ENCODE results near the gene SASH1.

Gene SASH1

GRCh38 chr6:148342350-148343046 is at the start of gene SASH1:
Gene SASH1, plus strand, starts transcription at chr6:148342838. Its CDS starts 230 bp downstream, at chr6:148343068.
- DNase-seq = peak; percentile 89

DNA sequence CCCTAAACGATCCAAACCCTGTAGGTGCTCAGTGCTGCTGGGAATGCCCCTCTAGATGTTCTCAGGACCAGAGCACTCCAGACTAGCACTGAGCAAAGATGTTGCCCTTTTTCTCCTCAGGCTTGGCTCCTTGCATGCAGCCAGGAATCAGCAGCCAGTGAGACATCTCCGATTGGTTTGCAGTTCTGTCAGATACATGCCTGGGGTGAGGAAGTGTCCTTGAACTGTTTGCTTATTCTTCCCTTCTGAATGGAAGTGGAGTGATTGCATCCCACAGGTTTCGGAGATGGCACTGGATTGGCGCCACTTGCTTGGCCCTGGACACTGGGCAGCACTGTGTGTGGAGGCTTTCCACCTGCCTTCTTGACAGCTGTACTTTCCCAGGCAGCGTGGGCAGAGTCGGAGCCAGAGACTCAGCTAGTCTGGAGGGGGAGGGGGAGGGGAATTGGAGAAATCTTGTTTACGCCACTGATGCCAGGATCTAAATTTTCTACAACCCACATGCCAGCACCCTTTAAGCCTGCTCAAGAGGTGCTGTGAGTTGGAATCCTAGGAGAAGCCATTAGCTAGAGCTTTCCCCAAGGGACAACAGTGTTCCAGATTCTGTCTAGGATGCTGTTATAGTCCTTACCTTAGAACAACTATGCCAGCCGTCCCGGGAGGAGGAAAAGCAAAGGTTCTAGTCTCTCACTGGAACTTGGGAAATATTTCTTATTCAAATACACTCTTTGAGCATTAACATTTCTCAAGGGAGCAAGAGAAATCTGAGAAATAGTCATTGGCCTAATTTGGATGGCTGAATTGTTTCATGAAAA is 49.2 kb upstream of the SASH1 start:
- no peak for DNase-seq

DNA sequence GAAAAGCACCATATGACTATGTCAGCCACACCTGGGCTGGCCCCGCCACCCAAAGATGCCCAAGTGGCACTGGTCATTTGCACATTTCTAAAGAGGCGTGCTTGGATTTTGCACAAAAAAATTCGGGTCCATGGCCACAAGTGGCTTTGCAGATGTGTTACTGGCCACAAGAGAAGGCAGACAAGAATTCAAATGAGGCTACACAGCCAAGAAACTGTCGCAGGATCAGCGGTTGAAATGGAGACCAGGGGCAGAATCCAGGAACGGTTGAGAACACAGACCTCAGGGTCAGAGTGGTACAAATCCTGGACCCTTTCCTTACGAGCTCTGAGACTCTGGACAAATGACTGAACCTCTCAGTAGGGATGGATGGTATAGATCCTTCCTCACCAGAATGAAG is 48.6 kb upstream of the SASH1 start:
- DNase-seq = no peak

- no peak for DNase-seq
Observed at GRCh38 chr6:148295261-148295887, 47.3 kb upstream of the SASH1 start.

DNA sequence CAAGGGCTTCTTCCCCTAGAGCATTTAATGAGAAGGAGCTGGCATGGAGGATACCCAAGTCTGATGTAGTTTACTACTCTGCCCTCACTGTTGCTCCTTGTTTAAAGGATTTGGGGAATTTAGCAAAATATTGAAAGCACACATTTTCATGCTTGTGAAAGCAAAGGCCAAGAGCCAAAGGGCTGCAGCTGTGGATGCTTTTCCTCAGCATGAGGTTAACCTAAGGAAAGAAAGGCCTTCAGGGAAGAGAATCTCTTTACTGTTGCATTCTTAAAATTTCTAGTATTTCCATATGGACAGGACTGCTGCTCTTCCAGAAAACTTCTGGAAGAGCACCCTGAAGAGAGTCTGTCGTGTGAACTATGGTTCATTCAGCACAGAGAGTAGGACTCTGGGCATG is 45.9 kb upstream of the SASH1 start:
- no peak for DNase-seq

- DNase-seq = no peak
Observed at GRCh38 chr6:148298683-148299082, 44.0 kb upstream of the SASH1 start.

DNA sequence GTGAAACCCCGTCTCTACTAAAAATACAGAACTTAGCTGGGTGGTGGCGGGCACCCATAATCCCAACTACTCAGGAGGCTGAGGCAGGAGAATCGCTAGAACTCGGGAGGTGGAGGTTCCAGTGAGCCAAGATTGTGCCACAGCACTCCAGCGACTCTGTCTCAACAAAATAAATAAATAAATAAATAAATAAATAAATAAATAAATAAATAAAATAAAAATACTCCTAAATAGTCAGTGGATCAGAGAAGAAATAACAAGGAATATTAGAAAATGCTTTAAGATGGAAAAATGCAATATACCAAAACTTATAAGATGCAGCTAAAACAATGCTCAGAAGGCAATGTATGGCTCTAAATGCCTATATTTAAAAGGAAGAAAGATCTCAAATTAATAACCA is 39.0 kb upstream of the SASH1 start:
- DNase-seq = no peak

GRCh38 chr6:148304976-148305375 is 37.7 kb upstream of the SASH1 start:
- DNase-seq = no peak

GRCh38 chr6:148306286-148306685 is 36.4 kb upstream of the SASH1 start:
- no peak for DNase-seq

GRCh38 chr6:148307405-148307804 is 35.2 kb upstream of the SASH1 start:
- DNase-seq = peak; percentile 42

DNA sequence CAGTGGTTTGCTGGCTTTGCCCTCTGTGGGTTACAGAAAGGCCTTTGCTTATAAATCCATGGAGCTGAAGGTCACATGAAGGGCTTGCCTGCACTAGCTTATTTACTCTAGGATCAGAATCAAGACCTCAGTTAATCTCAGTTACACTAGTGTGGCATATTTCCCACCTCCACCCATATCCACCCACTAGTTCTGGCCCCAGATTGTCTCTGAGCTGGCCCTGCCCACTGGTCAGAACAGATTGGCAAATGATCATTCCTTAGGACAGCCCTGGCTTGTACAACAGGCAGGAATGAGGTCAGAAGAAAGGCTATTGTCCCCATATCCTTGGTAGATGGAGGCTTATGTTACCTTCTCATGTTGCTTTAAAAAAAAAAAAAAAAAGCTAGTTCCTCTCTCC is 33.3 kb upstream of the SASH1 start:
- DNase-seq = no peak

DNA sequence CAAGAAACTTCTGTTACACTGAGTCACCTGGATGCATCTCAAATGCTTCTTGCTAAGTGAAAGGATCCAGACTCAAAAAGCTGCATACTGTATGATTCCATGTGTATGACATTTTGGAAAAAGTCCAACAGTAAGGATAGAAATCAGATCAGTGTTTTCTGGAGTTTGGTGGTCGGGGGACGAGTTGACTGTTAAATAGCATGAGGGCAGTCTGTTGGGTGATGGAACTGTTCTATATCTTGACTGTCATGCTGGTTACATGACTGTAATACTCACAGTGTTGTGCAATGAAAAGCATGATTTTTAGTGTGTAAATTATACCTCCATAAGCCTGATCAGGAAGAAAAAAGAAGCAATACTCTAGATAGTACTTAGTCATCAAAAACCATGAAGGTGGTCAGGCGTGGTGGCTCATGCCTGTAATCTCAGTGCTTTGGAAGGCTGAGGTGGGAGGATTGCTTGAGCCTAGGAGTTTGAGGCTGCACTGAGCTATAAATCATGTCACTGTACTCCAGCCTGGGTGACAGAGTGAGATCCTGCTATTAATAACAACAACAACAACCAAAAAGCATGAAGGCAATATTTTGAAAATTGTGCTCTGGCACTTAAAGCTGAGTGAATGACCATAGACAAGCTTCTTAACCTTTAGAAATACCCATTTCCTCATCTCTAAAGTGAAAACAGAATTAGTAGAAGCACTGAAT is 30.5 kb upstream of the SASH1 start:
- no peak for DNase-seq

GRCh38 chr6:148313488-148313887 is 29.1 kb upstream of the SASH1 start:
- no peak for DNase-seq

- no peak for DNase-seq
Observed at GRCh38 chr6:148316308-148316707, 26.3 kb upstream of the SASH1 start.

- DNase-seq = no peak
Observed at GRCh38 chr6:148317051-148317450, 25.6 kb upstream of the SASH1 start.

- no peak for DNase-seq
Observed at GRCh38 chr6:148317739-148318138, 24.9 kb upstream of the SASH1 start.

DNA sequence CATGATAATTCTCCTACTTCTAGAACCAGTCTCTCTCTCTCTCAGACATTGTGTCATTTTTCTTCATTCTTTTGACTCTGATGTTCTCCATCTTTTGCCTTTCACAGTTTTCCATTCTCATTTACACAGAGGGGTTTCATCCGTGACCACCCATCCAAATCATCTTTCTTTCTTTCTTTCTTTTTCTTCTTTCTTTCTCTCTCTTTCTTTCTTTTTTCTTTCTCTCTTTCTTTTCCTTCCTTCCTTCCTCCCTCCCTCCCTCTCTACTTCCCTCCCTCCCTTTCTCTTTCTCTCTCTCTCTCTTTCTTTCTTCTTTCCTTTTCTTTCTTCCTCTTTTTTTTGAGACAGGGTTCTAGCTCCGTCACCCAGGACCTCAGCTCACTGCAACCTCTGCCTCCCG is 19.9 kb upstream of the SASH1 start:
- no peak for DNase-seq

- DNase-seq = peak; percentile 54
Observed at GRCh38 chr6:148323344-148323743, 19.3 kb upstream of the SASH1 start.

GRCh38 chr6:148324297-148324985 is 18.2 kb upstream of the SASH1 start:
- no peak for DNase-seq

DNA sequence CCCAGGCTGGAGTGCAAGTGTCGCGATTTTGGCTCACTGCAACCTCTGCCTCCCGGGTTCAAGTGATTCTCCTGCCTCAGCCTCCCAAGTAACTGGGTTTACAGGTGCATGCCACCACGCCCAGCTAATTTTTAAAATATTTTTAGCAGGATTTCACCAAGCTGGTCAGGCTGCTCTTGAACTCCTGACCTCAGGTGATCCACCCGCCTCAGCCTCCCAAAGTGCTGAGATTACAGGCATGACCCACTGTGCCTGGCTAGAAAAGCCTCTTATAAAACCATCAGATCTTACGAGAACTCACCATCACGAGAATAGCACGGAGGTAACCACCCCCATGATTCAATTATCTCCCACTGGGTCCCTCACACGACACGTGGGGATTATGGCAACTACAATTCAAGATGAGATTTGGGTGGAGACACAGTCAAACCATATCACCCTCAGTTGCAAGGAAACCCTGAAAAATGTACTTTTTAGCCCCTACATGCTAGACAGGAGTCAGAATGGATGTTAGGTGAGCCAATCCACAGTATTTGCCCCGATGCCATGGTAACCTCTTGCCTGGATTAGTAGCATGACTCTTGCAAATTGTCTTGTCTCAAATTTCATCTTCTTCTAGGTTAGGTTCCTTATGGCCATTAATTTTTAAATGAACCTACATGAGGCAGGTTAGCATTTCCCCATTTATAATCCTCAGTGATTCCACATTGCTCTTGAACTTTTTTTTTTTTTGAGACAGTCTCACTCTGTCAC is 17.1 kb upstream of the SASH1 start:
- DNase-seq = no peak

GRCh38 chr6:148328876-148329555 is 13.6 kb upstream of the SASH1 start:
- DNase-seq = no peak
